GM18867 (cell line): ENCODE results near the gene LPAR6.

Source experiments
- ATAC-seq: cut with Tn5 transposase; IDR thresholded peaks from one replicate; pipeline ENCODE4 v1.9.1; 2021; ENCODE audit warnings: mild to moderate bottlenecking, moderate library complexity; ENCODE audit not compliant: unreplicated experiment

Gene LPAR6

GRCh38 chr13:48377857-48378256 is 35.1 kb downstream of the LPAR6 start:
- ATAC-seq: no peak

DNA sequence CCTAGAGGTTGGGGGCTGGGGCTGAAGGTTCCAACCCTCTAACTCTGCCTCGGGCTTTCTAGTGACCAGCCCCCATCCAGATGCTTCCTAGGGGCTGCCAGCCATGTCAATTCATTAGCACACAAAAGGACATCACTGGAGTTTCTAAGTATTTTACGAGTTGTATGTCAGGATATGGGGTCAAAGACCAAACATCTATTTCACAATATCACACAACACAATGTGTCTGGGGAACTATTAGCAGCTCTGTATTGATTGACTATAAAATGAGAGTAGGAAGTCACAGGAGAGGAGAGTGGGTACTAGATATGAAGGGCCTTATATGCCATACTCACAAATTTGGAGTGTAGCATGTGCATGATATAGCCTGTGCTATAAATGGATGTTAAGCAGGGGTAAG is 42.1 kb downstream of the LPAR6 start:
- ATAC-seq: no peak

DNA sequence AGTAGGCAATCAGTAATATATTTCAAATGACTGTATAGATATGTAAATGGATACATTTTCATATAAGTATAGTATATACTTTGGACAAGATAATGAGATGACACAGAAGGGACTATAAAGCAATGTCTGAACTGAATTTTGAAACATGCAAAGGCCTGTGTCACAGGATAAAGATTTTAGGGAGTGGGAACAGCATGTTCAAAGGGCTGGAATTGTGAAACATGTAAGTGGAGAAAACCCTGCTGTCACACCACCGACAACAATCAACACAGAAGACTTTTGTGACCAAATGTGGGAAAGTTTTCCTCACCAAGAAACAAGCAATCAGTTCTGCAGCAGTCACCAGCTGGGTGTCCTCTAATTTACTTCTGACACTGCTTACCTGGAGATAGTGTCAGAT is 42.9 kb downstream of the LPAR6 start:
- ATAC-seq: no peak
